Sigmoid colon (tissue), 7 donors: Measurements from ENCODE around the gene NFATC1. TPM values are rescaled to one million over a fixed set of nuclear protein-coding genes. Genes with fewer than 3 reads are reported as not detected.

Experiments used
- DNase-seq: peaks from one replicate; pipeline ENCODE4 v3.0.0-alpha.2; 2019
- H3K27ac ChIP-seq, 4 donors: fragments of 200-600 bp; sonication (generic); one replicate each; pipeline ENCODE4 v1.5.1; 2016 to 2019; ENCODE audit warnings: mild to moderate bottlenecking in 1 of 4
- H3K27me3 ChIP-seq, 3 donors: fragments of 200-600 bp; sonication (generic); one replicate each; pipeline ENCODE4 v1.5.1; 2019; ENCODE audit warnings: mild to moderate bottlenecking in 1 of 3
- H3K36me3 ChIP-seq, 4 donors: fragments of 200-600 bp; sonication (generic); one replicate each; pipeline ENCODE4 v1.5.1; 2016 to 2019
- H3K4me1 ChIP-seq, 4 donors: fragments of 200-600 bp; sonication (generic); one replicate each; pipeline ENCODE4 v1.5.1; 2017 to 2019
- H3K4me3 ChIP-seq, 4 donors: fragments of 200-600 bp; sonication (generic); one replicate each; pipeline ENCODE4 v1.5.1; 2017 to 2019; ENCODE audit warnings: mild to moderate bottlenecking in 2 of 4, moderate library complexity in 1 of 4
- H3K9me3 ChIP-seq, 4 donors: fragments of 200-600 bp in 3 of 4; sonication (generic) in 3 of 4; one replicate each; pipeline versions ENCODE4 v1.5.1 to v1.6.1; 2013 to 2019
- EP300 ChIP-seq, 4 donors: sonication (generic); formaldehyde crosslinking; IDR thresholded peaks; one replicate each; pipeline ENCODE4 v1.6.1; 2017; ENCODE audit warnings: antibody characterized with exemption in 4 of 4
- POLR2A ChIP-seq, 2 donors: fragments of 450-650 bp; IDR thresholded peaks; one replicate each; pipeline ENCODE4 v1.6.1; 2016; ENCODE audit warnings: antibody characterized with exemption in 2 of 2, mild to moderate bottlenecking in 2 of 2, moderate library complexity in 2 of 2
- POLR2AphosphoS5 ChIP-seq, 4 donors: sonication (generic); formaldehyde crosslinking; IDR thresholded peaks; one replicate each; pipeline ENCODE4 v1.6.1; 2017; ENCODE audit warnings: antibody characterized with exemption in 4 of 4
- WGBS, 2 donors: extraction: QIAGEN DNeasy Blood & Tissue Kit; methylation state at CpG; one replicate each; pipeline ENCODE4 v1.1.7; 2013; 5-methylcytosine and 5-hydroxymethylcytosine counted together
- intact Hi-C: fragments of 100-400 bp; cut with DNase I; formaldehyde crosslinking; loops from one replicate; pipeline ENCODE4 v1.15.1; 2023
- polyA plus RNA-seq, 3 donors: library from polyadenylated mRNA; stranded (reverse); fragments of 200-250 nt; gene quantifications; one replicate each; pipeline ENCODE4 v1.2.3, GENCODE V29; 2013
- total RNA-seq, 4 donors: library from RNA; depleted of rRNA; stranded (reverse); fragments of >200 nt; gene quantifications; one replicate each; pipeline ENCODE4 v1.1.0, GENCODE V29; 2016
- TF ChIP-seq, protein P1 (sequence below), 4 experiments: fragments of 450-650 bp in 3 of 4; fragments of 200-600 bp in 1 of 4; IDR thresholded peaks; one replicate each; pipeline ENCODE4 v1.5.1; 2016 to 2019; ENCODE audit warnings: antibody characterized with exemption in 4 of 4, mild to moderate bottlenecking in 3 of 4, moderate library complexity in 2 of 4
- donor health status: healthy with polysubstance abuse.
- donor health status: Bipolar disorder and iron deficiency.
- donor health status: healthy.

The NFATC1 gene
- total and polyA plus RNA-seq, 7 donors, result 1.6 to 13.8 (median 10.7) TPM

DNA sequence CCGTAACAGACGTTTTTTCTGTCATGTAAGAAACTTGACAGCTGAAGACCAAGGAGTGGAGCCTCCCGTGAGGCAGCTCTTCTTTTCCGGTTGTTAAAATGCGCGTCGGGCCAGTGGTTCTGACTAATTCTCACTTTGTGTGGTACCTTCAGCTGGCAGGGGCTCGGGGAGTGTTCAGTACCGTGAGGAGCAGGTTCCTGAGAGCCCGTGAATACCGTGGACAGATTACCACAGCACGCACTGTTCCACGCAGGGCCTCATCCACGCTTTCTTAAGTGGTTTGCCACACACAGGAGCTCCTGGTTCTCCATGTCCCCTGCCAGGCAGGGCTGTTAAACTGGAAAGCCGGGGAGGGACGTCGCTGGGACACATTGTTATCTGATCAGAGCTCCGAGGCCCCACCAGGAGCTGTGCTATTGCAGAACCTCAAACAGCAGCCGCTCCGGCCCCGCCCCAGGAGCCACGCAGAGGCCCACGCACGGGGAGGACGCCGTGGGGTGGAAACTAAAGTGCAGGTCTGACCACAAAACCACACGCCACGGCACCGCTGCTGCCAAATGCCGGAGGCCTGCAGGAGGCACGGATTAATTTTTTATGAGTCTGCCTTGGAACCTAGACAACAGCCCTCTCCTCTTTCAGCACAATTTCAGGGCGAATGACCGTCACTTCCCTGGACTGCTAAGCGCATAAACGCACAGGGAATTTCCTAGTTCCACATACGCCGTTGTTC, 43.3 kb downstream of the NFATC1 start:
- intact Hi-C loops, result no loop called here
- H3K36me3 ChIP-seq, result peaks cover 0 to 15% (median 8%) of the 10 kb centered on the region in 4 donors

DNA sequence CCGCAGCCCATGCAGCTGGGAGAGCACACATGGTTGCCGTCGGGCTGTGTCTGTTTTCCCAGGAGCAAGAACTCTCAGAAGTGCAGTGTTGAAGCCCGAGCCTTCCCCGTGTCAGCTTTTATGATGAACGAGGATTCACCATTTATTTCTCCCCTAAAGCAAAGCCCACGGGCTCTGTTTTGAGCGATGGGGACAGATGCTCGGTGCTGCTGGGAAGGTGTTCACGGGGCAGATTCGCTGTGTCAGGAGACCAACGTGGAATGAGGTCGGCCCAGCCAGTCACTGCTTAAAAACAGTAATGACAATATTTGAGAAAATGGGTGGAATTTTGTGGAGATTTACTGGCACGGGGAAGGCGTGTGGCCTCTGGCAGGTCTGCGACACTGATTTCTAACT, 43.9 kb downstream of the NFATC1 start:
- Histone ChIP-seq H3K4me1 (peaks cover 0 to 27% (median 17%) of the 10 kb centered on the region in 4 donors), H3K36me3 (peaks cover 0 to 9% (median 5%) of the 10 kb centered on the region in 4 donors), H3K27me3 (no peaks in the 10 kb centered on the region), H3K27ac (peak overlapping the region in 3 of 4 donors; percentile 45 to 62 (median 50)), H3K4me3 (peak overlapping the region in 1 of 4 donors; percentile 17), H3K9me3 (no peaks in the 10 kb centered on the region)
- DNase-seq, result no peak
- no peak for TF ChIP-seq POLR2AphosphoS5 (IDR thresholded peaks at IDR 0.05)
- 69 to 78% methylated on average over 16 of the region's 16 CpGs for WGBS, 2 donors
- intact Hi-C loops, result no loop called here

More for the DNA sequence above, 43.3 kb downstream of the NFATC1 start:
- DNase-seq, result no peak
- peak overlapping the region in 1 of 4 donors; percentile 17 for H3K4me3 ChIP-seq
- peak overlapping the region in 3 of 4 donors; percentile 45 to 62 (median 50) for H3K27ac ChIP-seq
- peaks cover 0 to 27% (median 17%) of the 10 kb centered on the region in 4 donors for H3K4me1 ChIP-seq
- 37 to 57% methylated on average over 37 of the region's 37 CpGs for WGBS, 2 donors
- H3K27me3 ChIP-seq, result no peaks in the 10 kb centered on the region
- H3K9me3 ChIP-seq, result no peaks in the 10 kb centered on the region
- no peak for TF ChIP-seq EP300 (IDR thresholded peaks at IDR 0.05)
- no peak for TF ChIP-seq POLR2A (IDR thresholded peaks at IDR 0.05)
- TF ChIP-seq POLR2AphosphoS5 (IDR thresholded peaks at IDR 0.05), result no peak
- TF ChIP-seq, protein P1, sequence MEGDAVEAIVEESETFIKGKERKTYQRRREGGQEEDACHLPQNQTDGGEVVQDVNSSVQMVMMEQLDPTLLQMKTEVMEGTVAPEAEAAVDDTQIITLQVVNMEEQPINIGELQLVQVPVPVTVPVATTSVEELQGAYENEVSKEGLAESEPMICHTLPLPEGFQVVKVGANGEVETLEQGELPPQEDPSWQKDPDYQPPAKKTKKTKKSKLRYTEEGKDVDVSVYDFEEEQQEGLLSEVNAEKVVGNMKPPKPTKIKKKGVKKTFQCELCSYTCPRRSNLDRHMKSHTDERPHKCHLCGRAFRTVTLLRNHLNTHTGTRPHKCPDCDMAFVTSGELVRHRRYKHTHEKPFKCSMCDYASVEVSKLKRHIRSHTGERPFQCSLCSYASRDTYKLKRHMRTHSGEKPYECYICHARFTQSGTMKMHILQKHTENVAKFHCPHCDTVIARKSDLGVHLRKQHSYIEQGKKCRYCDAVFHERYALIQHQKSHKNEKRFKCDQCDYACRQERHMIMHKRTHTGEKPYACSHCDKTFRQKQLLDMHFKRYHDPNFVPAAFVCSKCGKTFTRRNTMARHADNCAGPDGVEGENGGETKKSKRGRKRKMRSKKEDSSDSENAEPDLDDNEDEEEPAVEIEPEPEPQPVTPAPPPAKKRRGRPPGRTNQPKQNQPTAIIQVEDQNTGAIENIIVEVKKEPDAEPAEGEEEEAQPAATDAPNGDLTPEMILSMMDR (IDR thresholded peaks at IDR 0.05), result no peak

DNA sequence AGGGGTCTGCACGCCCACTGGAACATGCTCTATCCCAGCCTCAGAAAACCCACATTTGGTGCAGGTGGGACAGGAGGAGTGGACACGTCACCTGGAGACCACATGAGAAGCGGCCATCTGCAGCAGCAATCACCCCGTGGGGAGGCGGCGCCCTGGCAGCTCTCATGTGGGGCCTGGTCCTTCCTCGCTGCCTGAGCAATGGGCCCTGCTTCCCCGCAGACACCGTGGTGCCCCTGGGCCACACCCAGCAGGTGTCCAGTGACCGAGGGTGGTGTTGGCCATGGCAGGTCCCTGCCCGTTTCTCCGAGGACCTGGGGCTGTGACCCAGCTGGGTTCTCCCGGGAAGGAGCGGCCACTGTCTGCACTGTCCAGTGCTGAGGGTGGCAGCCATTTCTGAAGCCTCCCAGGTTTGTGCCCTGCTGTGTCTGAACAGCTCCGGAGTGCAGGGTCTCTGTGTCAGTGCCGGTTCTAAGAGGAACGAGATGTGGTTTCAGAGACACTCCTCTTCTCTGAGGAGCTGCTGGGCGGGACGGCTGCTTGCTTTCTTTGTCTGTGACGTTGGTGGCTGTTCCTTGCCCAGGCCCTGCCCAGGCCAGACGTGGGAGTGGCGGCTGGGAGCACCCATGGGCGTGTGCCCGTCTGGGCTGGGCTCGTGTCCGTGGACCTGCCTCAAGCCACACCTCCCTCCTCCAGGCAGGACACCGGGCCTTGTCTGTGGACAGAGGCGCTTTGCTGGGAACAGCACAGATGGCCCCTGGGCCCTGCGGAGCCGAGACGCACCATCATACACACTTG, 44.8 kb downstream of the NFATC1 start:
- 30 to 82% methylated on average over 31 of the region's 31 CpGs for WGBS, 2 donors
- H3K27me3 ChIP-seq, result no peaks in the 10 kb centered on the region
- no peak overlapping the region for H3K4me3 ChIP-seq
- H3K27ac ChIP-seq, result no peak overlapping the region
- DNase-seq, result no peak
- peaks cover 0 to 8% (median 3%) of the 10 kb centered on the region in 4 donors for H3K36me3 ChIP-seq
- no peak for TF ChIP-seq POLR2A (IDR thresholded peaks at IDR 0.05)
- TF ChIP-seq, protein P1 (IDR thresholded peaks at IDR 0.05), result no peak
- no peak for TF ChIP-seq POLR2AphosphoS5 (IDR thresholded peaks at IDR 0.05)
- no peak for TF ChIP-seq EP300 (IDR thresholded peaks at IDR 0.05)
- intact Hi-C loops, result no loop called here
- H3K9me3 ChIP-seq, result no peaks in the 10 kb centered on the region
- H3K4me1 ChIP-seq, result peaks cover 0 to 34% (median 21%) of the 10 kb centered on the region in 4 donors

DNA sequence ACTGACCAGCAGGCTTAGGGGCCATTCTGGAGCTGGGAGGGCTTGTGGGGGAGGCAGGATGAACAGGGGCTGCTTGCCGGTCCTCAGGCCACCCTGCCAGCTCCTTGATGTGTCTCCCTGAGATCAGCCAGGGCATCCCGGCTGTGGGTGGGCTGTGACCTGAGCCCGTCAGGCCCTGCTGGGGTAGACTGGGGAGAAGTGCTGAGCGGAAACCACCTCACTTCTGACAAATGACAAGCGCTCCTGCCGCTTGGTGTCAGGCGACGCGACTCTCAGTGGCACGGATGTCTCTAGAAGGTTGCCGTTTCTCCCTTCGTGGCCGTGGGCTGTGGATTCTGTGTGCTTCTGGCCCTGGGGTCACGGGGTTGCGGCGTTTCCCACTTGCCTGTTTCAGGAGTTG, 45.7 kb downstream of the NFATC1 start:
- DNase-seq, result no peak
- no peak overlapping the region for H3K4me3 ChIP-seq
- 94 to 95% methylated on average over 16 of the region's 16 CpGs for WGBS, 2 donors
- no peaks in the 10 kb centered on the region for H3K27me3 ChIP-seq
- H3K27ac ChIP-seq, result no peak overlapping the region
- H3K36me3 ChIP-seq, result peaks cover 0 to 6% (median 0%) of the 10 kb centered on the region in 4 donors
- intact Hi-C loops, result no loop called here
- TF ChIP-seq EP300 (IDR thresholded peaks at IDR 0.05) (no peak), POLR2AphosphoS5 (IDR thresholded peaks at IDR 0.05) (no peak)
- TF ChIP-seq, protein P1 (IDR thresholded peaks at IDR 0.05), result no peak
- no peaks in the 10 kb centered on the region for H3K9me3 ChIP-seq
- H3K4me1 ChIP-seq, result peaks cover 0 to 42% (median 27%) of the 10 kb centered on the region in 4 donors
